ENCODE data around the gene EFNA3. TPM values are rescaled to one million over a fixed set of nuclear protein-coding genes. Genes with fewer than 3 reads are reported as not detected.
A peak's percentile ranks its signal among the peaks of the same experiment; 100 is the strongest.

EFNA3 gene
- polyA plus RNA-seq, 1 donor from 2014 or later: 12.2 TPM

GRCh38 chr1:155134322-155134721 lies 55.7 kb downstream of the EFNA3 start:
- Histone ChIP-seq H3K4me2 (ENCODE audit: low read length) (peak overlapping the region; percentile 83), H2AFZ (ENCODE audit: low read depth, low read length) (no peak overlapping the region), H3K9me2 (ENCODE audit: insufficient read depth, low read length) (no peaks in the 10 kb centered on the region), H4K20me1 (ENCODE audit: insufficient read depth) (no peaks in the 10 kb centered on the region), H3K4me3 (ENCODE audit: low read length) (peak overlapping the region; percentile 76), H3F3A (ENCODE audit: insufficient read depth, low read length, poor library complexity, severe bottlenecking) (no peaks in the 10 kb centered on the region), H3K9ac (ENCODE audit: low read length) (no peak overlapping the region), H3K36me3 (ENCODE audit: insufficient read depth, low read length) (no peaks in the 10 kb centered on the region), H3K9me3 (ENCODE audit: low read length) (no peaks in the 10 kb centered on the region), H3K79me2 (replicated peaks; ENCODE audit: insufficient read depth, low read length) (peaks cover 5% of the 10 kb centered on the region), H3K27ac (ENCODE audit: low read length) (no peak overlapping the region), H3K27me3 (ENCODE audit: insufficient read depth, low read depth, low read length) (no peaks in the 10 kb centered on the region)
- TF ChIP-seq MXI1 (conservative IDR thresholded peaks at IDR 0.05; ENCODE audit: poor library complexity, severe bottlenecking) (no peak), CTCF (IDR thresholded peaks at IDR 0.05; ENCODE audit: poor library complexity, severe bottlenecking) (no peak), SMC3 (conservative IDR thresholded peaks at IDR 0.05; ENCODE audit: poor library complexity) (no peak), REST (IDR thresholded peaks at IDR 0.05; ENCODE audit: borderline replicate concordance) (no peak), POLR2AphosphoS5 (IDR thresholded peaks at IDR 0.05) (no peak), RAD21 (conservative IDR thresholded peaks at IDR 0.05) (no peak), EZH2 (IDR thresholded peaks at IDR 0.05; ENCODE audit: borderline replicate concordance, insufficient read depth, low read length, poor library complexity, severe bottlenecking) (no peak), EP300 (conservative IDR thresholded peaks at IDR 0.05; ENCODE audit: poor library complexity, severe bottlenecking) (no peak), TAF1 (IDR thresholded peaks at IDR 0.05; ENCODE audit: low read depth) (no peak)

- peak overlapping the region; percentile 83 for H3K4me2 ChIP-seq (ENCODE audit: low read length)
- no peaks in the 10 kb centered on the region for H3K27me3 ChIP-seq (ENCODE audit: insufficient read depth, low read depth, low read length)
- H3K27ac ChIP-seq (ENCODE audit: low read length): peak overlapping the region; percentile 96
- H3K9me3 ChIP-seq (ENCODE audit: low read length): no peaks in the 10 kb centered on the region
- peak overlapping the region; percentile 89 for H2AFZ ChIP-seq (ENCODE audit: low read depth, low read length)
- H3K36me3 ChIP-seq (ENCODE audit: insufficient read depth, low read length): no peaks in the 10 kb centered on the region
- H3K9me2 ChIP-seq (ENCODE audit: insufficient read depth, low read length): no peaks in the 10 kb centered on the region
- peaks cover 10% of the 10 kb centered on the region for H3K79me2 ChIP-seq (replicated peaks; ENCODE audit: insufficient read depth, low read length)
- no peaks in the 10 kb centered on the region for H4K20me1 ChIP-seq (ENCODE audit: insufficient read depth)
- H3F3A ChIP-seq (ENCODE audit: insufficient read depth, low read length, poor library complexity, severe bottlenecking): no peaks in the 10 kb centered on the region
- peak overlapping the region; percentile 76 for H3K4me3 ChIP-seq (ENCODE audit: low read length)
- H3K9ac ChIP-seq (ENCODE audit: low read length): peak overlapping the region; percentile 95
- TF ChIP-seq MXI1 (conservative IDR thresholded peaks at IDR 0.05; ENCODE audit: poor library complexity, severe bottlenecking) (no peak), EZH2 (IDR thresholded peaks at IDR 0.05; ENCODE audit: borderline replicate concordance, insufficient read depth, low read length, poor library complexity, severe bottlenecking) (no peak), TAF1 (IDR thresholded peaks at IDR 0.05; ENCODE audit: low read depth) (no peak)
Measured at GRCh38 chr1:155134880-155135414, 56.3 kb downstream of the EFNA3 start.

All from neural cell (in vitro differentiated cells).